Heart left ventricle (tissue), 13 donors: ENCODE results near the gene SLC9A7.

Source experiments
- CTCF ChIP-seq, 12 donors: fragments of 200-600 bp; sonication (generic) in 4 of 12; IDR thresholded peaks; one replicate each; pipeline versions ENCODE4 v1.5.0 to v1.8.0; 2018 to 2022; ENCODE audit warnings: antibody characterized with exemption in 12 of 12, mild to moderate bottlenecking in 5 of 12
- POLR2A ChIP-seq, 2 donors: fragments of 450-650 bp; IDR thresholded peaks; one replicate each; pipeline ENCODE4 v1.6.1; 2017; ENCODE audit warnings: antibody characterized with exemption in 2 of 2, mild to moderate bottlenecking in 2 of 2, moderate library complexity in 2 of 2
- donor health status: ischemic (EF 13 %, LVEDD 7.1; RV severe dilation, severe dysfunction).
- donor health status: DM: no; HTN: yes; CAD: no.
- donor health status: DM: no; HTN: no; CAD: no.
- donor health status: ischemic (EF 25% LVEDD 6.9; RV normal size, moderate dysfunction).
- donor health status: ischemic (EF 25% LVEDD 5.7; RV mildly dilated, moderate dysfunction).
- donor health status: ischemic (EF 35%, LVEDD 5.7; RV mildly dilated, moderate dysfunction).
- donor health status: nonischemic (EF 11% LVEDD 7.7; RV severe dilation, severe dysfunction).
- donor health status: DM: yes; HTN: yes; CAD: no.
- donor health status: PGD.
- donor health status: ischemic (EF 29% LVEDD 5.4; RV normal size, mild dysfunction).
- donor health status: nonischemic (EF 23%, LVEDD 6.1; RV moderate dilation, normal function).

- TF ChIP-seq CTCF (IDR thresholded peaks at IDR 0.05) (no peak), POLR2A (IDR thresholded peaks at IDR 0.05) (no peak)
Observed at GRCh38 chrX:46703980-46704379, 54.9 kb downstream of the SLC9A7 start.
